PC-3 (cell line): Measurements from ENCODE around the gene ST3GAL3. TPM values are rescaled to one million over a fixed set of nuclear protein-coding genes. Genes with fewer than 3 reads are reported as not detected.

Experiments used
- ATAC-seq: fragments of 200-7000 bp; cut with Tn5 transposase; 2 replicates; pipeline ENCODE4 v1.9.1; 2020; ENCODE audit warnings: mild to moderate bottlenecking, moderate library complexity
- BruUV-seq: library from RNA; stranded (reverse); fragments of 400-500 nt; replicated peaks from 2 replicates; lab custom pipeline; 2021; lab: Mats Ljungman, UMichigan
- CTCF ChIA-PET: fragments of 300-600 bp; sonication (Branson Sonifier 250); formaldehyde crosslinking; loops from one replicate; lab custom pipeline; 2022; ENCODE audit warnings: antibody characterized with exemption; lab: Charles Lee
- POLR2A ChIA-PET: fragments of 300-600 bp; sonication (Branson Sonifier 250); formaldehyde crosslinking; loops from one replicate; lab custom pipeline; 2022; ENCODE audit warnings: antibody characterized with exemption; ENCODE audit not compliant: unreplicated experiment; lab: Charles Lee
- DNase-seq: peaks from one replicate; pipeline ENCODE4 v3.0.0-alpha.2; 2015
- H2AFZ ChIP-seq: fragments of 300-600 bp; sonication (generic); 2 replicates; pipeline ENCODE4 v1.6.0; 2016; ENCODE audit warnings: antibody characterized with exemption, low read length
- H3F3A ChIP-seq: fragments of 300-600 bp; sonication (generic); one replicate; pipeline ENCODE4 v1.6.0; 2017; ENCODE audit warnings: antibody characterized with exemption, low read length, control low read depth, mild to moderate bottlenecking; ENCODE audit not compliant: unreplicated experiment
- H3K27ac ChIP-seq: fragments of 300-600 bp; sonication (generic); 2 replicates; pipeline ENCODE4 v1.5.1; 2016; ENCODE audit warnings: mild to moderate bottlenecking, low read length
- H3K27me3 ChIP-seq: fragments of 300-600 bp; sonication (generic); 2 replicates; pipeline ENCODE4 v1.6.1; 2016; ENCODE audit warnings: low read length, mixed read lengths
- H3K36me3 ChIP-seq: fragments of 300-600 bp; sonication (generic); 2 replicates; pipeline ENCODE4 v1.6.1; 2016; ENCODE audit warnings: low read depth, mixed run types, low read length, mixed read lengths
- H3K4me1 ChIP-seq: fragments of 300-600 bp; sonication (generic); 2 replicates; pipeline ENCODE4 v1.5.1; 2016; ENCODE audit warnings: low read length; ENCODE audit not compliant: insufficient read depth
- H3K4me2 ChIP-seq: fragments of 300-600 bp; sonication (generic); 2 replicates; pipeline ENCODE4 v1.6.0; 2016; ENCODE audit warnings: low read length
- H3K4me3 ChIP-seq: fragments of 300-600 bp; sonication (generic); 2 replicates; pipeline ENCODE4 v1.5.1; 2016; ENCODE audit warnings: mild to moderate bottlenecking, low read length, mixed read lengths
- H3K79me2 ChIP-seq: fragments of 300-600 bp; sonication (generic); 2 replicates; pipeline ENCODE4 v1.6.1; 2017; ENCODE audit warnings: low read length, mixed read lengths
- H3K9ac ChIP-seq: fragments of 300-600 bp; sonication (generic); 2 replicates; pipeline ENCODE4 v1.6.0; 2016; ENCODE audit warnings: mild to moderate bottlenecking, low read length
- H3K9me2 ChIP-seq: fragments of 300-600 bp; sonication (generic); replicated peaks from 2 replicates; pipeline ENCODE4 v1.6.1; 2016; ENCODE audit warnings: mixed run types, low read length, mixed read lengths
- H3K9me3 ChIP-seq: fragments of 300-600 bp; sonication (generic); 2 replicates; pipeline ENCODE4 v1.6.1; 2016; ENCODE audit warnings: low read length, mixed read lengths
- H4K20me1 ChIP-seq: fragments of 300-600 bp; sonication (generic); 2 replicates; pipeline ENCODE4 v1.6.1; 2016; ENCODE audit warnings: low read length, mixed read lengths
- EZH2 ChIP-seq: fragments of 300-600 bp; sonication (generic); IDR thresholded peaks from one replicate; pipeline ENCODE4 v1.6.1; 2017; ENCODE audit warnings: antibody characterized with exemption, mild to moderate bottlenecking, low read length; ENCODE audit not compliant: unreplicated experiment
- EZH2phosphoT487 ChIP-seq: fragments of 300-600 bp; sonication (generic); IDR thresholded peaks from 2 replicates; pipeline ENCODE4 v1.6.1; 2018; ENCODE audit warnings: mild to moderate bottlenecking, antibody characterized with exemption, low read length, borderline replicate concordance
- intact Hi-C: fragments of 100-400 bp; cut with micrococcal nuclease; formaldehyde crosslinking; loops from 2 replicates; pipeline ENCODE4 v1.9.0; 2023
- total RNA-seq: library from RNA; depleted of rRNA; stranded (reverse); fragments of >200 nt; gene quantifications from 2 replicates; pipeline ENCODE4 v1.2.3, GENCODE V29; 2014
- TF ChIP-seq, protein P1 (sequence below): fragments of 300-600 bp; sonication (generic); conservative IDR thresholded peaks from 2 replicates; pipeline ENCODE4 v1.5.1; 2017; ENCODE audit warnings: antibody characterized with exemption, low read depth, mild to moderate bottlenecking, low read length

Gene ST3GAL3
- total RNA-seq, 1 experiment from 2014 or later: 9.0 TPM

DNA sequence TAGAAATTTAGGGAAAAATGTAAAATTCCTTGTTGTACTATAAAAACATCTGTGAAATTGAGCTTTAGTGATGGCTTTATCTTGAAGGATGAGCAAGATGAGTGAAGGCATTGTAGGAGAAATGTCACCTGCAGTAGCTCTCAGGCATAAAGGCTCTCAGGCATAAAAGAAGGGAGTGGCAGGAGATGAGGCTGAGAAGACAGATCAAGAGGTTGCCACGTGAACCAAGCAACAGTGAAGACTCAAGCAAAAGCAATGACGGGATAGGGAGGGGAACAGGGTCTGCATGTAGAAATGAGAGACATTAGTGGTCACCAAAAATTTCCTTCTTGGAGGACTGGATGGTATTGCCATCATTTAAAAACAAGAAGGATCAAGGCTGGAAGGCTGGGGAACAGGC is 98.8 kb downstream of the ST3GAL3 start:
- Histone ChIP-seq H3K27ac (no peak overlapping the region), H3K9me2 (no peaks in the 10 kb centered on the region), H3K9me3 (no peaks in the 10 kb centered on the region), H3K4me2 (no peak overlapping the region), H3K4me3 (no peak overlapping the region), H3F3A (no peaks in the 10 kb centered on the region), H3K9ac (no peak overlapping the region), H2AFZ (no peak overlapping the region), H4K20me1 (no peaks in the 10 kb centered on the region), H3K36me3 (no peaks in the 10 kb centered on the region), H3K27me3 (no peaks in the 10 kb centered on the region), H3K79me2 (no peaks in the 10 kb centered on the region), H3K4me1 (no peaks in the 10 kb centered on the region)
- no TSS peak for BruUV-seq
- ATAC-seq (no peak), DNase-seq (no peak)
- TF ChIP-seq, protein P1, sequence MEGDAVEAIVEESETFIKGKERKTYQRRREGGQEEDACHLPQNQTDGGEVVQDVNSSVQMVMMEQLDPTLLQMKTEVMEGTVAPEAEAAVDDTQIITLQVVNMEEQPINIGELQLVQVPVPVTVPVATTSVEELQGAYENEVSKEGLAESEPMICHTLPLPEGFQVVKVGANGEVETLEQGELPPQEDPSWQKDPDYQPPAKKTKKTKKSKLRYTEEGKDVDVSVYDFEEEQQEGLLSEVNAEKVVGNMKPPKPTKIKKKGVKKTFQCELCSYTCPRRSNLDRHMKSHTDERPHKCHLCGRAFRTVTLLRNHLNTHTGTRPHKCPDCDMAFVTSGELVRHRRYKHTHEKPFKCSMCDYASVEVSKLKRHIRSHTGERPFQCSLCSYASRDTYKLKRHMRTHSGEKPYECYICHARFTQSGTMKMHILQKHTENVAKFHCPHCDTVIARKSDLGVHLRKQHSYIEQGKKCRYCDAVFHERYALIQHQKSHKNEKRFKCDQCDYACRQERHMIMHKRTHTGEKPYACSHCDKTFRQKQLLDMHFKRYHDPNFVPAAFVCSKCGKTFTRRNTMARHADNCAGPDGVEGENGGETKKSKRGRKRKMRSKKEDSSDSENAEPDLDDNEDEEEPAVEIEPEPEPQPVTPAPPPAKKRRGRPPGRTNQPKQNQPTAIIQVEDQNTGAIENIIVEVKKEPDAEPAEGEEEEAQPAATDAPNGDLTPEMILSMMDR: no peak
- TF ChIP-seq EZH2: no peak
- TF ChIP-seq EZH2phosphoT487: no peak
- intact Hi-C loops: no loop called here
- ChIA-PET CTCF (no interaction called here), POLR2A (no interaction called here)

DNA sequence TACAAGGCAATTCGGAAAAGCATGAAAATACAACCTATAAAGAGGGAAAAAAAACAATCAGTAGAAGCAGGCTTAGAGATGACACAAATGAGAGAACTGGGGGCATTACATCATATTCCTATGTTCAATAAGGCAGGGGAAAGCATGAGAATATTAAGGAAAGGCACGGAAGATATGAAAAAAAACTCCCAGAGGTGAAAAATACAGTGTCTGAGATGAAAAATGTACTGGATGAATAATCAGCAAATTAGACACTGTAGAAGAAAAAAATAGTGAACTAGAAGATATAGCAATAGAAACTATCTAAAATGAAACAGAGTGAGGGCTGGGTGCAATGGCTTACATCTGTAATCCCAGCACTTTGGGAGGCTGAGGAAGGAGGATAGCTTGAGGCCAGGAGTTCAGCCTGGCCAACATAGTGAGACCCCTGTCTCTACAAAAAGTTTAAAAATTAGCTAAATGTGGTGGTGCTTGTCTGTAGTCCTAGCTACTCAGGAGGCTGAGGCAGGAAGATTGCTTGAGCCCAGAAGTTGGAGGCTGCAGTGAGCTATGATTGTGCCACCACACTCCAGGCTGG is 101.8 kb downstream of the ST3GAL3 start:
- ChIA-PET POLR2A (no interaction called here), CTCF (no interaction called here)
- Histone ChIP-seq H3K79me2 (no peaks in the 10 kb centered on the region), H3K9me2 (no peaks in the 10 kb centered on the region), H3K27ac (no peak overlapping the region), H3K4me2 (no peak overlapping the region), H3K9me3 (no peaks in the 10 kb centered on the region), H3F3A (no peaks in the 10 kb centered on the region), H3K27me3 (no peaks in the 10 kb centered on the region), H4K20me1 (no peaks in the 10 kb centered on the region), H3K9ac (no peak overlapping the region), H3K36me3 (no peaks in the 10 kb centered on the region), H2AFZ (no peak overlapping the region), H3K4me3 (no peak overlapping the region), H3K4me1 (no peaks in the 10 kb centered on the region)
- BruUV-seq: no TSS peak
- intact Hi-C loops: no loop called here
- DNase-seq: no peak
- TF ChIP-seq, protein P1: no peak
- no peak for TF ChIP-seq EZH2
- no peak for TF ChIP-seq EZH2phosphoT487
- ATAC-seq: no peak

DNA sequence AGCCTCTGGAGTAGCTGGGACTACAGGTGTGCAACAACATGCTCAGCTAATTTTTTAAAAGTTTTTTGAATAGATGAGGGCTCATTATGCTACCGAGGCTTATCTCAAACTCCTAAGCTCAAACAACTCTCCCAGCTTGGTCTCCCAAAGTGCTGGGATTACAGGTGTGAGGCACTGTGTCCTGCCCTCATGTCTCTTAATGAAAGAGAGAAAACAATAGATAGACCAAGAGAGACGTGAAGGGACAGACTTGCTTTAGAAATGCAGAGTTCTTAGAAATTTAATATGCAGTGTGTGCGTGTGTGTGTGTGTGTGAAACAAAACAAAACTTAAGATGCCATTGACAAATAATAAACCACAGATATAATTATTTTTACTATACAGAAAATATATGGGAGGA is 105.2 kb downstream of the ST3GAL3 start:
- H3K9me2 ChIP-seq: no peaks in the 10 kb centered on the region
- H3K9me3 ChIP-seq: no peaks in the 10 kb centered on the region
- BruUV-seq: no TSS peak
- H2AFZ ChIP-seq: no peak overlapping the region
- H3F3A ChIP-seq: no peaks in the 10 kb centered on the region
- H4K20me1 ChIP-seq: no peaks in the 10 kb centered on the region
- no peaks in the 10 kb centered on the region for H3K4me1 ChIP-seq
- H3K79me2 ChIP-seq: no peaks in the 10 kb centered on the region
- no peak for TF ChIP-seq EZH2phosphoT487
- TF ChIP-seq, protein P1: no peak
- TF ChIP-seq EZH2: no peak
- H3K27me3 ChIP-seq: no peaks in the 10 kb centered on the region
- H3K36me3 ChIP-seq: no peaks in the 10 kb centered on the region
- H3K9ac ChIP-seq: no peak overlapping the region
- no peak overlapping the region for H3K4me3 ChIP-seq
- no peak for DNase-seq
- no peak for ATAC-seq
- H3K4me2 ChIP-seq: no peak overlapping the region
- intact Hi-C loops: no loop called here
- H3K27ac ChIP-seq: no peak overlapping the region
- ChIA-PET CTCF (no interaction called here), POLR2A (no interaction called here)
